ENCODE measurements around the gene KCNQ5. TPM values are rescaled to one million over a fixed set of nuclear protein-coding genes. Genes with fewer than 3 reads are reported as not detected.

The KCNQ5 gene
- total RNA-seq, 3 donors from 2014 or later (not counting 1 experiment from before 2014, with no cell fraction given): 8.2 to 9.7 (median 8.7) TPM

- Histone ChIP-seq H3K4me3 (ENCODE audit: low read length) (no peak overlapping the region), H3K27ac (ENCODE audit: low read length) (no peak overlapping the region), H3K4me1 (ENCODE audit: control insufficient read depth, insufficient read depth, low read length) (peaks cover 14% of the 10 kb centered on the region), H3K36me3 (ENCODE audit: control insufficient read depth, insufficient read depth, low read length) (no peaks in the 10 kb centered on the region), H3K9me3 (ENCODE audit: control insufficient read depth, insufficient read depth, low read length) (no peaks in the 10 kb centered on the region), H3K27me3 (ENCODE audit: control insufficient read depth, insufficient read depth, low read length) (no peaks in the 10 kb centered on the region)
- H3K4me1 Mint-ChIP-seq: no peaks in the 10 kb centered on the region
- WGBS (ENCODE audit: insufficient coverage): no CpG with 5 or more reads among the region's 1 CpG
- H3K27me3 Mint-ChIP-seq (ENCODE audit: low read depth in 2 of 2): no peaks in the 10 kb centered on the region
- no peak for ATAC-seq
- H3K4me3 Mint-ChIP-seq: peak overlapping the region; percentile 10
- DNase-seq: no peak
- no peaks in the 10 kb centered on the region for H3K36me3 Mint-ChIP-seq
- H3K9me3 Mint-ChIP-seq: no peaks in the 10 kb centered on the region
- no peak overlapping the region for H3K27ac Mint-ChIP-seq
- no peak for TF ChIP-seq CTCF (IDR thresholded peaks at IDR 0.05)
- intact Hi-C loops (cut with micrococcal nuclease): no loop called here
Observed at GRCh38 chr6:73050706-73051105, 428.8 kb downstream of the KCNQ5 start.

- Mint-ChIP-seq H3K4me1 (no peaks in the 10 kb centered on the region), H3K27ac (no peak overlapping the region), H3K4me3 (peak overlapping the region; percentile 33), H3K9me3 (no peaks in the 10 kb centered on the region), H3K36me3 (no peaks in the 10 kb centered on the region), H3K27me3 (ENCODE audit: low read depth in 2 of 2) (no peaks in the 10 kb centered on the region)
- no peak overlapping the region for H3K4me3 ChIP-seq (ENCODE audit: low read length)
- ATAC-seq (peak; percentile 49 to 82 (median 50)), DNase-seq (no peak)
- H3K36me3 ChIP-seq (ENCODE audit: control insufficient read depth, insufficient read depth, low read length): no peaks in the 10 kb centered on the region
- H3K4me1 ChIP-seq (ENCODE audit: control insufficient read depth, insufficient read depth, low read length): peaks cover 14% of the 10 kb centered on the region
- WGBS (ENCODE audit: insufficient coverage): 46% methylated on average over 5 of the region's 5 CpGs
- H3K9me3 ChIP-seq (ENCODE audit: control insufficient read depth, insufficient read depth, low read length): no peaks in the 10 kb centered on the region
- intact Hi-C loops (cut with micrococcal nuclease): no loop called here
- TF ChIP-seq CTCF (IDR thresholded peaks at IDR 0.05): no peak
- H3K27me3 ChIP-seq (ENCODE audit: control insufficient read depth, insufficient read depth, low read length): no peaks in the 10 kb centered on the region
- H3K27ac ChIP-seq (ENCODE audit: low read length): no peak overlapping the region
Observed at GRCh38 chr6:73051147-73051546, 429.3 kb downstream of the KCNQ5 start.

- no peak overlapping the region for H3K4me3 Mint-ChIP-seq
- ATAC-seq (no peak), DNase-seq (no peak)
- intact Hi-C loops (cut with micrococcal nuclease): no loop called here
- H3K9me3 Mint-ChIP-seq: no peaks in the 10 kb centered on the region
- no peaks in the 10 kb centered on the region for H3K27me3 Mint-ChIP-seq (ENCODE audit: low read depth in 2 of 2)
- no peaks in the 10 kb centered on the region for H3K36me3 Mint-ChIP-seq
- H3K4me3 ChIP-seq (ENCODE audit: low read length): no peak overlapping the region
- no peaks in the 10 kb centered on the region for H3K4me1 Mint-ChIP-seq
- WGBS (ENCODE audit: insufficient coverage): 89% methylated on average over 11 of the region's 11 CpGs
- H3K9me3 ChIP-seq (ENCODE audit: control insufficient read depth, insufficient read depth, low read length): no peaks in the 10 kb centered on the region
- no peaks in the 10 kb centered on the region for H3K27me3 ChIP-seq (ENCODE audit: control insufficient read depth, insufficient read depth, low read length)
- no peak for TF ChIP-seq CTCF (IDR thresholded peaks at IDR 0.05)
- H3K27ac Mint-ChIP-seq: no peak overlapping the region
- H3K27ac ChIP-seq (ENCODE audit: low read length): no peak overlapping the region
- H3K4me1 ChIP-seq (ENCODE audit: control insufficient read depth, insufficient read depth, low read length): peaks cover 11% of the 10 kb centered on the region
- no peaks in the 10 kb centered on the region for H3K36me3 ChIP-seq (ENCODE audit: control insufficient read depth, insufficient read depth, low read length)
Observed at GRCh38 chr6:73054958-73055357, 433.1 kb downstream of the KCNQ5 start.

GRCh38 chr6:73058736-73059135 lies 436.9 kb downstream of the KCNQ5 start:
- Mint-ChIP-seq H3K4me3 (no peak overlapping the region), H3K27me3 (ENCODE audit: low read depth in 2 of 2) (no peaks in the 10 kb centered on the region), H3K27ac (no peak overlapping the region), H3K36me3 (no peaks in the 10 kb centered on the region), H3K4me1 (no peaks in the 10 kb centered on the region), H3K9me3 (no peaks in the 10 kb centered on the region)
- WGBS (ENCODE audit: insufficient coverage): 93% methylated on average over 3 of the region's 3 CpGs
- no peaks in the 10 kb centered on the region for H3K4me1 ChIP-seq (ENCODE audit: control insufficient read depth, insufficient read depth, low read length)
- H3K27ac ChIP-seq (ENCODE audit: low read length): no peak overlapping the region
- no peak overlapping the region for H3K4me3 ChIP-seq (ENCODE audit: low read length)
- H3K9me3 ChIP-seq (ENCODE audit: control insufficient read depth, insufficient read depth, low read length): no peaks in the 10 kb centered on the region
- H3K36me3 ChIP-seq (ENCODE audit: control insufficient read depth, insufficient read depth, low read length): no peaks in the 10 kb centered on the region
- DNase-seq (no peak), ATAC-seq (no peak)
- no peaks in the 10 kb centered on the region for H3K27me3 ChIP-seq (ENCODE audit: control insufficient read depth, insufficient read depth, low read length)
- intact Hi-C loops (cut with micrococcal nuclease): no loop called here
- no peak for TF ChIP-seq CTCF (IDR thresholded peaks at IDR 0.05)
